ENCODE data around the gene PRDM15.
A peak's percentile ranks its signal among the peaks of the same experiment; 100 is the strongest.

PRDM15 gene

DNA sequence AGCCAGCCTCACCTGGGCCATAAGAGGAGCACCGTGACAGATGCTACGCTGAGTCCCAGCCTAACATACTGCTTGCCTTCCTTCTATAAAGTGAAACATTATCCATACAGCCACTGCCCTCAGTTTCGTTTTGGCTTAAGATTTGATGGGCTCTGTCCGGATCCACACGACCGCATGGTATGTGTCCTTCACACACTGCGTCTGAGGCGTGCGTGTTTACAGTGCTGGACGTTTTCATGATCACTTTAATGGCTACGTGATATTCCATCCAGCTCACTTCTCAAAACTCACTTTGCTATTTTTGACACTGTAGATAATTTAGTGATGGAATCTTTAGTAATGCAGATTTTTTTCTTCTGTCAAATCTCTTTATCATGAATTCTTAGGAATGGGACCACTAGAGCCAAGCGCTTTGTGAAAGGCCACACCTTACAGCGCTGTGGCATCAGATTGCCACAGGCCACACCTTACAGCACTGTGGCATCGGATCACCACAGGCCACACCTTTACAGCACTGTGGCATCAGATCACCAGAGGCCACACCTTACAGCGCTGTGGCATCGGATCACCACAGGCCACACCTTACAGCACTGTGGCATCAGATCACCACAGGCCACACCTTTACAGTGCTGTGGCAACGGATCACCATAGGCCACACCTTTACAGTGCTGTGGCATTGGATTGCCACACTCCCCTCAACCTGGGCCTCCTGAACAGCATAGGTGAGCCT lies 47.1 kb downstream of the PRDM15 start:
- ATAC-seq (replicated peaks) (no peak), DNase-seq (no peak)
- Mint-ChIP-seq H3K9me3 (no peaks in the 10 kb centered on the region), H3K36me3 (peaks cover 18 to 27% of the 10 kb centered on the region in 2 donors), H3K4me1 (peaks cover 4 to 17% of the 10 kb centered on the region in 2 donors), H3K27ac (no peak overlapping the region), H3K27me3 (no peaks in the 10 kb centered on the region), H3K4me3 (no peak overlapping the region)

DNA sequence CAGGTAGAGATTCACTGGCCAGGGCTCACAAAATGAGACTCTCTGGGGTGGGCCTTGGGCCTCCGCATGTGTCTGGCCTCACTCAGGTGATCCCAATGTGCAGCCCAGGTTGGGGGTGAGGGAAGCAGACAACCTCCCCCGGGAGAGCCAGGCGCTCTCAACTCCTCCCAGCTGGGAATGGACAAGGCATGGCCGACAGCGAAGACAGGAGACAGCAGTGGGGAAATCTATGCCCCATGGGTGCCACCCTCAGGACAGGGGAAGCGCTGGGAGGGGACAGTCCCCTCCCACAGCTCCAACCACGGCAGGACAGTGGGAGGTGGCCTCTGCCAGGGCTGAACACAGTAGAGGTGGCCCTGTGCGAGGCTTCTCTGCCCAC lies 47.7 kb downstream of the PRDM15 start:
- H3K27me3 Mint-ChIP-seq = no peaks in the 10 kb centered on the region
- peaks cover 13 to 21% of the 10 kb centered on the region in 2 donors for H3K36me3 Mint-ChIP-seq
- H3K27ac Mint-ChIP-seq = no peak overlapping the region
- DNase-seq = no peak
- peaks cover 4 to 17% of the 10 kb centered on the region in 2 donors for H3K4me1 Mint-ChIP-seq
- ATAC-seq (replicated peaks) = no peak
- no peaks in the 10 kb centered on the region for H3K9me3 Mint-ChIP-seq
- no peak overlapping the region for H3K4me3 Mint-ChIP-seq

DNA sequence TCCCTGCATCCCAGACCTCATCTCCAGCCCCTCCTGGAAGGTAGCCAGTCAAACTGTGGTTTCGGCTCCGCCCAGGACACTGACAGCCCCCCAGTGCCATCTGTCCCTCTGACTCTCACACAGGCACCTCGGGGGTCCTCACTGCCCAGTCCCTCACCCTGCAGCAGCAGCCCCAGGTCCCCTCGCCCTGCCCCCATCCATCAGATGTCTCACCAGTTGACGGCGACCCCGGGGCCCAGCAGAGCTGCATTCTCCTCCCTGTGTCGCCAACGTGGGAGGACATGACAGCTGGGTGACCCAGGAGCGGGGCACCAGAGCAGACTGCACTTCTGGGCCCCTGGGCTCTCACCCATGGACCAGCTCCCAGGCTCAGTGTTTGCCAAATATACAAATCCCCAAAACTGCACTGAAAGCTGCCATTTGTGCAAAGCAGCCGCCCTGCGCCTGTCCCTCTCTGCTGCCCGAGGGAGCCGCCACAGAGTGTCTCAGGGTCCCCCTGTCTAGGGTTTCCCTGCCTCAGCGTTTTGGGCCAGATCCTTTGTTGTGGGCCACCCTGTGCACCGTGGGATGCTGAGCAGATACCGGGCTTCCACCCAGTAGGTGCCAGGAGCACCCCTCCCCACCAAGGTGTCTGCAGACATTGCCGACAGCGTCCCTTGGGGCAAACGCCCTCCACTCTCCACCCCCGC lies 48.2 kb downstream of the PRDM15 start:
- peaks cover 2 to 17% of the 10 kb centered on the region in 2 donors for H3K4me1 Mint-ChIP-seq
- H3K36me3 Mint-ChIP-seq = peaks cover 11 to 16% of the 10 kb centered on the region in 2 donors
- H3K4me3 Mint-ChIP-seq = no peak overlapping the region
- DNase-seq = no peak
- no peak for ATAC-seq (replicated peaks)
- H3K27me3 Mint-ChIP-seq = no peaks in the 10 kb centered on the region
- no peaks in the 10 kb centered on the region for H3K9me3 Mint-ChIP-seq
- no peak overlapping the region for H3K27ac Mint-ChIP-seq

DNA sequence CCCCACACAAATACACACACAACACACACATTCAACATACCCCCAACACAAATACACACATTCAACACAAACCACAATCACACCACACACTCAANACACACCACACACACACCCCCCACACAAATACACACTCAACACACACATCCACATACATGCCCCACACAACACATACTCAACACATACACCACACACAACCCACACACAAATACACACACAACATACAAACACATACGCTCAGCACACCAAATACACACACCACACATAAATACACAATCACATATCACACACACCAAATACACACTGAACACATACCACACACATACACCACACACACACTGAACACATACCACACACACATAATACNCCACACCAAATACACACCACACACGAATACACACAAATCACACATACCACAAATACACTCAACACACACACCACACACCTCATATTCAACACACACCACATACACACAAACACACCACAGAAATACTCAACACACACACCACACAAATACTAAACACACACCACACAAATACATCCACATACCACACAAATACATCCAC lies 48.9 kb downstream of the PRDM15 start:
- no peaks in the 10 kb centered on the region for H3K9me3 Mint-ChIP-seq
- peaks cover 1 to 17% of the 10 kb centered on the region in 2 donors for H3K4me1 Mint-ChIP-seq
- DNase-seq (no peak), ATAC-seq (replicated peaks) (no peak)
- no peak overlapping the region for H3K27ac Mint-ChIP-seq
- no peaks in the 10 kb centered on the region for H3K27me3 Mint-ChIP-seq
- H3K4me3 Mint-ChIP-seq = no peak overlapping the region
- peaks cover 9 to 12% of the 10 kb centered on the region in 2 donors for H3K36me3 Mint-ChIP-seq

DNA sequence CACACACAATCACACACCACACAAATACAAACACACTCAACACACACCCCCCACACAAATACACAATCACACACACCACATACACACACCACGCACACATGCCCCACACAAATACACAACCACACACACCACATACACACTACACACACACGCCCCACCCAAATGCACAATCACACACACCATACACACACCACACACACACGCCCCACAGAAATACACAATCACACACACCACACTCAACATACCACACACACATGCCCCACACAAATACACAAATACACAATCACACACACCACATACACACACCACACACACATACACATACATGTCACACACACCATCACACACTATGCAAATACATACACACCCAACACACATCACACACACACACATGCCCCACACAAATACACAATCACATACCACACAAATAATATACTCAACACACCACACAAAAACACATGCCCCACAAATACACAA lies 50.2 kb downstream of the PRDM15 start:
- H3K9me3 Mint-ChIP-seq = no peaks in the 10 kb centered on the region
- H3K27me3 Mint-ChIP-seq = no peaks in the 10 kb centered on the region
- DNase-seq (no peak), ATAC-seq (replicated peaks) (no peak)
- H3K27ac Mint-ChIP-seq = no peak overlapping the region
- H3K36me3 Mint-ChIP-seq = peaks cover 7 to 11% of the 10 kb centered on the region in 2 donors
- H3K4me3 Mint-ChIP-seq = no peak overlapping the region
- peaks cover 1 to 17% of the 10 kb centered on the region in 2 donors for H3K4me1 Mint-ChIP-seq

DNA sequence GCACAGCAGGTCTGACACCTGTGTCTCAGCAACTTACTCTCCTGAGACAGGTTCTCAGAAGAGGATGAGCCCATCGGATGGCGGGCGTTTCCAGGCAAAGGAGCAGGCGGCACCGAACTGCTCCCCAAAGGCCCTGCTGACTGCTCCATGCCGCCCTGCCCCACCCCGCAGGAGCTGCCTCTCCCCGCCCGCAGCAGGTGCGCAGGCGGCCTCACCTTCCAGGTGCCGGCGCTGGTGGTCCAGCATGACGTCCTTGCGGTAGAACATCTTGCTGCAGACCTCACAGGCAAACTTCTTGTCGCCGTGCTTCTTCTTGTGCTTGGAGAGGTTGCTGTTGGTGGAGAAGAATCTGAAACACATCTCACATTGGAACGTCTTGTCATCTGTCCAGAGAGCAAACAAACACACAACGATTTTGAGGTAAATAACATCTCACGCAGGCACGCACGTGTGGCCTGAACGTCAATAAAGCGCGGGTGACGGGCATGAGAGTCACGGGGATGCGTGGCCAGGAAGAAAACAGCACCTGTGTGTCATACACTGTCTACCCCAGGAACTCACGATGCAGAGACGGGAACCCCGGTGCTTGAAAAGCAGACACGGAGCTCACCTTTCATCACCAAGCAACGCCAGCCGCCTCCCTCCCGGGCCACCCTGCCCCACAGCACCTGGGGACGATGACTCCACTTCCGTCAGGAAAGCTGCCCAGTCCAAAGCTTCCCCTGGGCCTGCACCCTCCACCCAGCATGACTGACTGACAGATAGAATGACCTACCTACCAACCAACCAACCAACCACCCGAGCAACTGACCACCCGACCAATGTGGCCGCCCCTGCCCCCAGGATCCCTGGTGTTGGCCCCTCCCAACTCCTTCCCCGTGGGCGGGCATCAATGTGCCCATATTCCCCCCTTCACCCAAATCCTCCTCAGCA lies 50.9 kb downstream of the PRDM15 start:
- ATAC-seq (replicated peaks) (peak in 1 of 2 donors; percentile 15), DNase-seq (no peak)
- Mint-ChIP-seq H3K4me1 (peaks cover 1 to 17% of the 10 kb centered on the region in 2 donors), H3K27me3 (no peaks in the 10 kb centered on the region), H3K27ac (no peak overlapping the region), H3K9me3 (no peaks in the 10 kb centered on the region), H3K4me3 (no peak overlapping the region), H3K36me3 (peaks cover 12 to 16% of the 10 kb centered on the region in 2 donors)

DNA sequence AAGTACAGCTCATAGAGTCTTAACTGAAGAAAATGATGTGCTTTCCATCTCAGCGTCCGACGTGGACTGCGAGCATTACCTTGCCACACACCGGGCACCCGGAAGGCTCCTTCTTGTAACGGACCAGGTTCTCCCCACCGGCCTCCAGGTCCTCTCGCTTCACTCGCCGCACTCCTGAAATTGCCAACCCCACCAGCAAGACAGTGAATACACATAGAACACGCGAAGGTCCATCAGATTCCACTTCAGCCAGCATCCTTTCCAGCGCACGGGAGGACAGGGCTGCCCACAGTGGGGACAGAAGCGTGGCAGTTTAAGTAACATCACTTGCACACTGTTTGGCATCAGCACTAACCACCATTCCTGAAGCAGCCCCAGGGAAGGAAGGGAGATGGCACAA lies 53.3 kb downstream of the PRDM15 start:
- H3K27ac Mint-ChIP-seq = no peak overlapping the region
- H3K27me3 Mint-ChIP-seq = no peaks in the 10 kb centered on the region
- ATAC-seq (replicated peaks) = no peak
- H3K4me1 Mint-ChIP-seq = peaks cover 0 to 14% of the 10 kb centered on the region in 2 donors
- H3K4me3 Mint-ChIP-seq = no peak overlapping the region
- no peak for DNase-seq
- H3K9me3 Mint-ChIP-seq = no peaks in the 10 kb centered on the region
- H3K36me3 Mint-ChIP-seq = peaks cover 26% of the 10 kb centered on the region in 2 donors

DNA sequence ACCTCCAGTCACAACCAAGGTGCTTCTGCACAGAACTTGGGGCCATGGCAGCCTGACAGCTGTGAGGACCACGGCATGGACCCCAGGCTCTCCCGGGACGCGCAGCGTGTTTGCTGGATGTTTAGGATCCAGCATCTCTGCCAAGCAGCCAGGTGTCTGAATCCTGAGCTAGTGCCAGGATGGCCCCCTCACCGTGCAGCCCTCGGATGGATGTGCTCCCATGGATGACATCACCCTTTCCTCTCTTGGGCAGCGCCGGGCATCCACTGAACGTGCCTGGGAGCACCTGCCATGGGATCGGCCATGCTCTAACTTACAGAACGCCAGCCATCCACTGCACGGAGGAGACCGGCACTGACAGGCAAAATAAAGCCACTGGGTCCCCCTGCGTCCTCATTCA lies 53.9 kb downstream of the PRDM15 start:
- no peak overlapping the region for H3K27ac Mint-ChIP-seq
- ATAC-seq (replicated peaks) = no peak
- H3K36me3 Mint-ChIP-seq = peaks cover 26 to 30% of the 10 kb centered on the region in 2 donors
- H3K4me1 Mint-ChIP-seq = peaks cover 0 to 14% of the 10 kb centered on the region in 2 donors
- no peak overlapping the region for H3K4me3 Mint-ChIP-seq
- DNase-seq = no peak
- H3K9me3 Mint-ChIP-seq = no peaks in the 10 kb centered on the region
- H3K27me3 Mint-ChIP-seq = no peaks in the 10 kb centered on the region

DNA sequence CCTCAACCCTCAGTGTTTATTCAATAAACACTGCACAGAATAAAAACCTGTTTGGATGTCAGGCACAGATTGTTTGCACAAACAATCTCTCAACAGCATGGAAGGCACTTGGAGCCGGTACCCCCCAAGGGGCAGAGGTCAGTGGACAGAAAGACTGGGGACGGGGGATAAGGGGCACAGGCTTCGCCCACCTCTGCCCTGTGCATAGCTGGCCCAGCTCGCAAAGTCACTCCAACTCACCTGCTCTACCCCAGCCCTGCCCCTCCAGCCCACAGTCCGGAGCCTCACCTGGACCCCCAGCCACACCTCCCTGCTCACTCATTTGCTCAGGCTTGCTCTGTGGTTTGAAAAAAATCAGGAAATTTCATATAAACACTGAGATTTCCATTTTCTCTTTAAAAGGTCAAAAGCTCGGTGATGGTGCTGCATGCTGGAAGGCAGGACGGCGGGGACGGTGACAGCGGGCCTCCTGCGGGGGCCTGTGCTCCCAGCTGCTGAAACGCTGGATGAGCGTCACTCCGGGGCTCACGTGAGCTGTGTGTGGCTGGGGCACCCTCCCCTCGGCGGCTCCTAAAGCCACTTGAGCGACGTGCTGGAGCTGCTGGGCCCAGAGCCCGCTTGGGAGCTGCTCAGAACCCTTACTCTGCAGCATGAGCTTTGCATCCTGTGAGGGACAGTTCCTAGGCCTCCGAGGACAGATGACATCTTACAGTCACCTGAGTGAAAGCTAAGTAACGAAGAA lies 54.5 kb downstream of the PRDM15 start:
- Mint-ChIP-seq H3K4me3 (no peak overlapping the region), H3K4me1 (peaks cover 0 to 14% of the 10 kb centered on the region in 2 donors), H3K9me3 (no peaks in the 10 kb centered on the region), H3K27ac (no peak overlapping the region), H3K27me3 (no peaks in the 10 kb centered on the region), H3K36me3 (peaks cover 28 to 33% of the 10 kb centered on the region in 2 donors)
- no peak for DNase-seq
- no peak for ATAC-seq (replicated peaks)

DNA sequence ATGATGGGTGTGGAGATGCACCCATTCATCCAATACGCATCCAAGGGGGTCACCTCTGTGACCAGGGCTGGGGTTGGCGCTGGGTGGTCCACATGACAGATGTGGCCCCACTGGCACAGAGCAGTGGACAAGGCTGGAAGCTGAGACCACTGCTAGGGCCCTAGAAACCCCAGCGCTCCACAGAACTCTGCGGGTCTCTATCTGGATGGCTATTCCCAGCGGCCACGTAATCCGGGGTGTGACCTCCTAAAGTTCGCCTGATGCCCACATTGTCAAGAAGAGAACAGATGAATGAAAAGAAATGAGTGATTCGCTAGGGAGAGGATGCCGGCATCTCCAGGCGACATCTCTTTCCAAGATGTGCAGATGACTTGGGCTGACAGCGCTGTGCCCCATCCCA lies 55.2 kb downstream of the PRDM15 start:
- ATAC-seq (replicated peaks) (no peak), DNase-seq (no peak)
- Mint-ChIP-seq H3K27me3 (no peaks in the 10 kb centered on the region), H3K36me3 (peaks cover 35 to 40% of the 10 kb centered on the region in 2 donors), H3K4me1 (peaks cover 2 to 14% of the 10 kb centered on the region in 2 donors), H3K9me3 (no peaks in the 10 kb centered on the region), H3K4me3 (no peak overlapping the region), H3K27ac (no peak overlapping the region)

DNA sequence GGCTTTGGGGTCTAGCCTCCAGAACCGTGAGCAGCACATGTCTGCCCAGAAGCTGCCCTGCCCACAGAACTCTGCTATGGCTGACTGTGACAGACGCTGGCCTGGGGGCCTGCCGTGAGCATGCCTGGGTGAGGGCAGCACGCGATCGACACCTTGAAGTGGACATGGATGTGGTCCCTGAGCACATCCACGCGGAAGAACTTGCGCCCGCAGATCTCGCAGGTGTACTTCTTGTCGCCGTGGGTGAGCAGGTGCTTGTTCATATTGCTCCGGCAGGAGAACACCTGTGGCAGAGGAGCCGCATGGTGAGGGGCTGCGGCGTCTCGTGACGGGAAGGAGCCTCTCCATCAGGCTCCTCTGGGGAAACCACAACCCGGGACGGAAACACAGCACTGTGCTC lies 56.0 kb downstream of the PRDM15 start:
- no peaks in the 10 kb centered on the region for H3K9me3 Mint-ChIP-seq
- H3K27ac Mint-ChIP-seq = no peak overlapping the region
- H3K4me1 Mint-ChIP-seq = peaks cover 2 to 14% of the 10 kb centered on the region in 2 donors
- peaks cover 35 to 40% of the 10 kb centered on the region in 2 donors for H3K36me3 Mint-ChIP-seq
- DNase-seq (no peak), ATAC-seq (replicated peaks) (no peak)
- H3K27me3 Mint-ChIP-seq = no peaks in the 10 kb centered on the region
- no peak overlapping the region for H3K4me3 Mint-ChIP-seq

DNA sequence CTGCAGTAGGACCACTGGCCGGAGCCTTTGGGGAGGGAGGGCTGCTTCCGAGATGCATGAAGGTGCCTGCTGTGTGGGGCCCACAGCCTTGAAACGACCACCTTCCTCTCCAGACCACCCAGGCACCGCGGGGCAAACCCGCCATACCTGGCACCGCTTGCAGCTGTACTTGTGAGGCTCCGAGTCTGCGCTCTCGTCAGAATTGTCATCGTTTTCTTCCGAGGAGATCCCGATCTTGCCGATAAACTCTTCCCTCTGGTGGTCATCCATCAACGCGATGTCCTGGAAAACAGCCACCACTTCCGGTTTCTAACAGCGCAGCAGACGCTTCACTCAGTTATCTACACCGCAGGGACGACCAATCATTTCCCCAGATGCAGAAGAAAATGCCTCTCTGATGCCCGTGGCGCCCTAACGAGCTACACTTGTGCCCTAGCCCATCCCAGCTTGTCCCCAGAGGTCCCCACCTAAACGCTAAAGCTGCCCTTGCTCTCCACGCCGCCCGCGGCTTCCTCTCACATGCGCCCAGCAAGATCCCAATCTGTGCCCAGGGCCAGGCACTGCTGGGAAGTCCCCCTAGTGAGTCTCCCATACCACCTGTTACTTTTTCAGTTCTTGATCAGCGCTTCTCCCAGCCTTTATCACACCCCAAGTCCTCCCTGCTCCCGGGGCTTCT lies 57.2 kb downstream of the PRDM15 start:
- H3K27ac Mint-ChIP-seq = no peak overlapping the region
- H3K27me3 Mint-ChIP-seq = no peaks in the 10 kb centered on the region
- H3K9me3 Mint-ChIP-seq = no peaks in the 10 kb centered on the region
- DNase-seq (no peak), ATAC-seq (replicated peaks) (no peak)
- H3K4me3 Mint-ChIP-seq = no peak overlapping the region
- H3K36me3 Mint-ChIP-seq = peaks cover 39 to 44% of the 10 kb centered on the region in 2 donors
- peaks cover 2 to 21% of the 10 kb centered on the region in 2 donors for H3K4me1 Mint-ChIP-seq

Measured in stimulated activated naive B cell treated with anti-CD40 and anti-IgM and Interleukin-4, amounts not matched to agents 10 μg/mL and 1 μg/mL and 100 μg/mL, for 72 hours (primary cell).